HepG2 (cell line): ENCODE results near the gene CA14. TPM values are rescaled to one million over a fixed set of nuclear protein-coding genes. Genes with fewer than 3 reads are reported as not detected.

Experiments
- ATAC-seq: fragments of 200-7000 bp; cut with Tn5 transposase; 3 replicates; pipeline ENCODE4 v1.9.1; 2020; ENCODE audit warnings: mild to moderate bottlenecking, moderate library complexity
- BruUV-seq: library from RNA; stranded (reverse); fragments of 400-500 nt; replicated peaks from 2 replicates; lab custom pipeline; 2021; lab: Mats Ljungman, UMichigan
- CTCF ChIA-PET: fragments of 300-600 bp; formaldehyde crosslinking; extraction: SDS; loops from one replicate; lab custom pipeline; 2021; ENCODE audit warnings: low total read pairs, inconsistent platforms, low intra/inter-chr PET ratio; lab: Yijun Ruan, JAX
- POLR2A ChIA-PET: fragments of 350-600 bp; sonication (Branson Sonifier 250); formaldehyde crosslinking; loops from one replicate; lab custom pipeline; 2020; ENCODE audit warnings: antibody characterized with exemption, inconsistent platforms; lab: Yijun Ruan, JAX
- DNase-seq: peaks from one replicate; pipeline ENCODE4 v3.0.0-alpha.2; 2015; ENCODE audit warnings: low spot score
- FAIRE-seq: peaks from 3 replicates; lab custom pipeline; 2011; peaks lifted over from hg19 to GRCh38; lab: Jason Lieb, UNC
- H2AFZ ChIP-seq: one replicate; pipeline ENCODE4 v1.6.1; 2011; ENCODE audit warnings: low read length, inconsistent platforms
- H3K27ac ChIP-seq: fragments of 300-600 bp; 3 replicates; pipeline ENCODE4 v1.8.0; 2011; ENCODE audit warnings: mixed run types, mild to moderate bottlenecking, mixed read lengths, low read length, inconsistent platforms; ENCODE audit not compliant: insufficient read depth; ENCODE audit errors: extremely low read length
- H3K27me3 ChIP-seq, 2 experiments: fragments of 200-600 bp in 1 of 2; 2 replicates in 1 of 2; 3 replicates in 1 of 2; pipeline versions ENCODE4 v1.6.0 to v1.8.0; 2011; ENCODE audit warnings: low read length in 2 of 2, mild to moderate bottlenecking in 2 of 2, moderate library complexity in 2 of 2, inconsistent platforms in 1 of 2; ENCODE audit not compliant: insufficient read depth in 2 of 2, control insufficient read depth in 1 of 2
- H3K36me3 ChIP-seq, 2 experiments: fragments of 200-600 bp in 1 of 2; replicated peaks in 1 of 2; 2 replicates in 1 of 2; 3 replicates in 1 of 2; pipeline versions ENCODE4 v1.5.1 to v1.8.0; 2011; ENCODE audit warnings: low read length in 2 of 2, inconsistent platforms in 1 of 2; ENCODE audit not compliant: insufficient read depth in 2 of 2, control insufficient read depth in 1 of 2
- H3K4me1 ChIP-seq: 2 replicates; pipeline ENCODE4 v1.5.1; 2012; ENCODE audit warnings: low read length, inconsistent platforms; ENCODE audit not compliant: insufficient read depth
- H3K4me2 ChIP-seq: 2 replicates; pipeline ENCODE4 v1.6.0; 2011; ENCODE audit warnings: low read depth, low read length, inconsistent platforms
- H3K4me3 ChIP-seq, 3 experiments: fragments of 200-600 bp in 1 of 3; sonication (generic), shearing (Covaris generic) in 1 of 3; replicated peaks in 1 of 3; 2 replicates each; pipeline ENCODE4 v1.5.1; 2011 to 2016; ENCODE audit warnings: low read length in 3 of 3, inconsistent platforms in 2 of 3, low read depth in 2 of 3, mild to moderate bottlenecking in 2 of 3, control low read depth in 1 of 3, mixed read lengths in 1 of 3; ENCODE audit not compliant: insufficient read depth in 1 of 3
- H3K79me2 ChIP-seq: one replicate; pipeline ENCODE4 v1.6.1; 2011; ENCODE audit warnings: low read length, inconsistent platforms; ENCODE audit not compliant: insufficient read depth
- H3K9ac ChIP-seq: 2 replicates; pipeline ENCODE4 v1.6.0; 2011; ENCODE audit warnings: mild to moderate bottlenecking, low read depth, low read length, inconsistent platforms; ENCODE audit not compliant: insufficient read depth
- H3K9me3 ChIP-seq: 2 replicates; pipeline ENCODE4 v1.5.1; 2012; ENCODE audit warnings: mild to moderate bottlenecking, low read length
- H4K20me1 ChIP-seq: 2 replicates; pipeline ENCODE4 v1.6.0; 2011; ENCODE audit warnings: inconsistent platforms, mild to moderate bottlenecking, low read length, moderate library complexity; ENCODE audit not compliant: insufficient read depth
- AHR ChIP-seq: IDR thresholded peaks from 2 replicates; pipeline ENCODE4 v1.6.1; 2018; ENCODE audit warnings: missing genetic modification reagents, missing compliant biosample characterization
- ATRX ChIP-seq: sonication (generic); formaldehyde crosslinking; IDR thresholded peaks from 2 replicates; pipeline ENCODE4 v1.4.0; 2020; ENCODE audit warnings: missing genetic modification reagents, borderline replicate concordance
- GTF3A ChIP-seq: sonication (generic); formaldehyde crosslinking; conservative IDR thresholded peaks from 2 replicates; pipeline ENCODE4 v1.4.0; 2020; ENCODE audit warnings: mild to moderate bottlenecking, missing genetic modification reagents
- MIER2 ChIP-seq: IDR thresholded peaks from 2 replicates; pipeline ENCODE4 v1.6.1; 2016; ENCODE audit warnings: missing biosample characterization, missing genetic modification reagents
- REXO4 ChIP-seq: sonication (generic); formaldehyde crosslinking; IDR thresholded peaks from 2 replicates; pipeline ENCODE4 v1.8.0; 2022; ENCODE audit warnings: missing genetic modification reagents, mild to moderate bottlenecking, borderline replicate concordance
- THAP8 ChIP-seq: sonication (generic); formaldehyde crosslinking; IDR thresholded peaks from 2 replicates; pipeline ENCODE4 v1.5.1; 2020; ENCODE audit warnings: missing genetic modification reagents, mild to moderate bottlenecking, borderline replicate concordance
- ZBTB14 ChIP-seq: sonication (generic); formaldehyde crosslinking; IDR thresholded peaks from 2 replicates; pipeline ENCODE4 v1.4.0; 2020; ENCODE audit warnings: missing genetic modification reagents
- ZNF431 ChIP-seq: sonication (generic); formaldehyde crosslinking; IDR thresholded peaks from 2 replicates; pipeline ENCODE4 v1.9.0; 2022; ENCODE audit warnings: missing genetic modification reagents, low read depth, mild to moderate bottlenecking, borderline replicate concordance
- ZNF484 ChIP-seq: sonication (generic); formaldehyde crosslinking; IDR thresholded peaks from 2 replicates; pipeline ENCODE4 v1.5.1; 2020; ENCODE audit warnings: mild to moderate bottlenecking, low read depth, missing genetic modification reagents, borderline replicate concordance
- ZNF619 ChIP-seq: sonication (generic); formaldehyde crosslinking; IDR thresholded peaks from 2 replicates; pipeline ENCODE4 v1.4.0; 2020; ENCODE audit warnings: mild to moderate bottlenecking, missing genetic modification reagents
- WGBS: methylation state at CpG from one replicate; pipeline ENCODE4 v1.1.6; 2017; ENCODE audit warnings: low lambda C conversion rate; 5-methylcytosine and 5-hydroxymethylcytosine counted together
- in situ Hi-C: cut with HindIII; loops from 2 replicates; pipeline ENCODE4 v1.10.0; 2017; ENCODE audit warnings: low pct_unique_long_range_greater_than_20kb; ENCODE audit not compliant: extremely low pct_ligation_motif_present
- intact Hi-C: fragments of 100-400 bp; cut with micrococcal nuclease; formaldehyde crosslinking; loops from one replicate; pipeline ENCODE4 v1.10.0; 2022; ENCODE audit not compliant: unreplicated experiment
- polyA plus RNA-seq, 8 experiments: library from polyadenylated mRNA; depleted of rRNA in 3 of 8; stranded (reverse) in 7 of 8; unstranded in 1 of 8; fragments of >200 nt; fragmentation: Illumina TruSeq in 4 of 8; extraction: Trizol in 4 of 8; gene quantifications; 2 replicates each; pipeline versions ENCODE4 v1.2.1 to v1.2.3, GENCODE V29; 2011 to 2016; ENCODE audit warnings: low read depth in 4 of 8, missing spikeins in 1 of 8, mixed read lengths in 1 of 8; ENCODE audit not compliant: insufficient read depth in 1 of 8
- total RNA-seq, 5 experiments: library from RNA; depleted of rRNA; stranded (reverse); fragments of >200 nt; fragmentation: Illumina TruSeq; extraction: Trizol; gene quantifications; 2 replicates each; pipeline ENCODE4 v1.2.3, GENCODE V29; 2016; ENCODE audit warnings: low read depth in 1 of 5
- TF ChIP-seq, protein P1 (sequence below): sonication (generic); formaldehyde crosslinking; IDR thresholded peaks from 2 replicates; pipeline ENCODE4 v1.8.1; 2023; ENCODE audit warnings: mild to moderate bottlenecking, moderate library complexity, missing genetic modification reagents
- TF ChIP-seq, protein P2 (sequence below): sonication (generic); formaldehyde crosslinking; IDR thresholded peaks from 2 replicates; pipeline ENCODE4 v1.4.0; 2020; ENCODE audit warnings: missing genetic modification reagents
- TF ChIP-seq, protein P3 (sequence below): sonication (generic); formaldehyde crosslinking; conservative IDR thresholded peaks from 2 replicates; pipeline ENCODE4 v1.8.0; 2022; ENCODE audit warnings: low read depth, missing genetic modification reagents
- TF ChIP-seq, protein P4 (sequence below): sonication (generic); formaldehyde crosslinking; IDR thresholded peaks from 2 replicates; pipeline ENCODE4 v1.4.0; 2020; ENCODE audit warnings: mild to moderate bottlenecking, missing genetic modification reagents

The CA14 gene
- total and polyA plus RNA-seq, 2 of the 13 experiments (the other 11 are each of a cell fraction or from before 2014, with no cell fraction given): 2.4 to 8.5 TPM

DNA sequence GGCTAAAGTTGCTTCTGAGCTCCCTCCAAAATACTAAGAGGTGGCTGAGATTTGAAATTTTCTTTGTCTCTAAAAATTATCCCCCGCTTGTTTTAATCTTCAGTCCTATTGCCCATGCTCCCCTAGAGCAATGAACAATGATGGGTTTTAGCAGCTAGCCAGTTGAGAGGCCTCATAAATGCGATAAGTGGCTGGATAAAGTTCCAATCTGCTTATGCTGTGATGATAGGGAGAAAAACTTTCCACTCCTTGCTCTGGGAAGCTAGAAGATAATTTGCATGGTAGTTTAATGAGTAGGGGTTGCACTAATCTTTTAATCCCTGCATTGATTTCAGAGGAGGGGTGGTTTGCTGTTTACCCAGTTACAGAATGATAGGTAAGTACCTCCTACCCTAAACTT lies 54.2 kb downstream of the CA14 start:
- 83% methylated on average over 2 of the region's 2 CpGs for whole genome bisulfite sequencing
- in situ Hi-C loops: no loop called here
- no peak for FAIRE-seq
- ChIA-PET POLR2A (interaction anchor here (1.3 kb wide), 1 partner anchor 10 kb away, joined by 5 read pairs; the partner anchor contains the start of gene PRPF3), CTCF (no interaction called here)
- H4K20me1 ChIP-seq: no peaks in the 10 kb centered on the region
- H3K36me3 ChIP-seq: peaks cover 0 to 9% of the 10 kb centered on the region in 2 experiments; a peak in 1 of 5 replicates
- no peak overlapping the region for H3K9ac ChIP-seq
- no peaks in the 10 kb centered on the region for H3K79me2 ChIP-seq
- H3K4me2 ChIP-seq: no peak overlapping the region
- peaks cover 9% of the 10 kb centered on the region for H3K4me1 ChIP-seq
- intact Hi-C loops: no loop called here
- no peak overlapping the region for H3K4me3 ChIP-seq
- no peaks in the 10 kb centered on the region for H3K9me3 ChIP-seq
- TF ChIP-seq ZNF619 (CRISPR knock-in tag): no peak
- no peak for TF ChIP-seq ZNF484 (CRISPR knock-in tag)
- no peak for TF ChIP-seq ZBTB14 (CRISPR knock-in tag)
- TF ChIP-seq AHR (CRISPR knock-in tag): no peak
- no peak for TF ChIP-seq ZNF431 (CRISPR knock-in tag)
- TF ChIP-seq ATRX: no peak
- TF ChIP-seq THAP8 (CRISPR knock-in tag): no peak
- TF ChIP-seq, protein P1, sequence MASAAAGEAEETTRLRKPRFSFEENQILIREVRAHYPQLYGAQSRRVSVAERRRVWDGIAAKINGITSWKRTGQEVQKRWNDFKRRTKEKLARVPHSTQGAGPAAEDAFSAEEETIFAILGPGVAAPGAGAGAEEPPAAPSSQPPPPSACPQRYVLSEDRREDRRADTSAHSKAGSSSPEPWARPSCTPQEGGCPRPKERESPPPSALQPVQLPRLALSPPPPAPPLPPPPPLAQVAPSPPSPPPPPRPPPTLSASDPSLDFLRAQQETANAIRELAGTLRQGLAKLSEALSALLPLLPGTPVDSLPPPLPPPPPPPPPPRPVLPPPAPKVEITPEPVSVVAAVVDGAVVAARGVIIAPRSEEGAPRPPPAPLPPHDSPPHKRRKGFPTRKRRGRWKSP (CRISPR knock-in tag): no peak
- no peak for TF ChIP-seq GTF3A (CRISPR knock-in tag)
- TF ChIP-seq, protein P2, sequence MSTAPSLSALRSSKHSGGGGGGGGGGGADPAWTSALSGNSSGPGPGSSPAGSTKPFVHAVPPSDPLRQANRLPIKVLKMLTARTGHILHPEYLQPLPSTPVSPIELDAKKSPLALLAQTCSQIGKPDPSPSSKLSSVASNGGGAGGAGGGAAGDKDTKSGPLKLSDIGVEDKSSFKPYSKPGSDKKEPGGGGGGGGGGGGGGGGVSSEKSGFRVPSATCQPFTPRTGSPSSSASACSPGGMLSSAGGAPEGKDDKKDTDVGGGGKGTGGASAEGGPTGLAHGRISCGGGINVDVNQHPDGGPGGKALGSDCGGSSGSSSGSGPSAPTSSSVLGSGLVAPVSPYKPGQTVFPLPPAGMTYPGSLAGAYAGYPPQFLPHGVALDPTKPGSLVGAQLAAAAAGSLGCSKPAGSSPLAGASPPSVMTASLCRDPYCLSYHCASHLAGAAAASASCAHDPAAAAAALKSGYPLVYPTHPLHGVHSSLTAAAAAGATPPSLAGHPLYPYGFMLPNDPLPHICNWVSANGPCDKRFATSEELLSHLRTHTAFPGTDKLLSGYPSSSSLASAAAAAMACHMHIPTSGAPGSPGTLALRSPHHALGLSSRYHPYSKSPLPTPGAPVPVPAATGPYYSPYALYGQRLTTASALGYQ (CRISPR knock-in tag): no peak
- TF ChIP-seq, protein P3, sequence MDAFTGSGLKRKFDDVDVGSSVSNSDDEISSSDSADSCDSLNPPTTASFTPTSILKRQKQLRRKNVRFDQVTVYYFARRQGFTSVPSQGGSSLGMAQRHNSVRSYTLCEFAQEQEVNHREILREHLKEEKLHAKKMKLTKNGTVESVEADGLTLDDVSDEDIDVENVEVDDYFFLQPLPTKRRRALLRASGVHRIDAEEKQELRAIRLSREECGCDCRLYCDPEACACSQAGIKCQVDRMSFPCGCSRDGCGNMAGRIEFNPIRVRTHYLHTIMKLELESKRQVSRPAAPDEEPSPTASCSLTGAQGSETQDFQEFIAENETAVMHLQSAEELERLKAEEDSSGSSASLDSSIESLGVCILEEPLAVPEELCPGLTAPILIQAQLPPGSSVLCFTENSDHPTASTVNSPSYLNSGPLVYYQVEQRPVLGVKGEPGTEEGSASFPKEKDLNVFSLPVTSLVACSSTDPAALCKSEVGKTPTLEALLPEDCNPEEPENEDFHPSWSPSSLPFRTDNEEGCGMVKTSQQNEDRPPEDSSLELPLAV (CRISPR knock-in tag): no peak
- TF ChIP-seq, protein P4, sequence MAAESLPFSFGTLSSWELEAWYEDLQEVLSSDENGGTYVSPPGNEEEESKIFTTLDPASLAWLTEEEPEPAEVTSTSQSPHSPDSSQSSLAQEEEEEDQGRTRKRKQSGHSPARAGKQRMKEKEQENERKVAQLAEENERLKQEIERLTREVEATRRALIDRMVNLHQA (CRISPR knock-in tag): no peak
- TF ChIP-seq REXO4 (CRISPR knock-in tag): no peak
- TF ChIP-seq MIER2 (CRISPR knock-in tag): no peak
- no peak overlapping the region for H2AFZ ChIP-seq
- ATAC-seq: no peak; the same call in 2 of the 3 replicates
- H3K27ac ChIP-seq: no peak overlapping the region
- no peaks in the 10 kb centered on the region for H3K27me3 ChIP-seq
- DNase-seq: no peak
- BruUV-seq: no TSS peak
